GM13976 (cell line): ENCODE data around the gene HMG20B.
"Not testable (repeated sequence)": the region's sequence is repeated elsewhere in the genome, so short reads cannot be mapped to it uniquely, and the experiment has no call there.

Experiments used
- DNase-seq: peaks from one replicate; pipeline ENCODE4 v3.0.0; 2012; ENCODE audit warnings: low spot score
- CTCF ChIP-seq: IDR thresholded peaks from 2 replicates; pipeline ENCODE4 v1.5.1; 2012; ENCODE audit warnings: borderline replicate concordance, mild to moderate bottlenecking; ENCODE audit not compliant: insufficient read depth; ENCODE audit errors: extremely low read depth, missing control alignments, control extremely low read depth
- in situ Hi-C: fragments of 300-500 bp; cut with MboI; formaldehyde crosslinking; loops from one replicate; pipeline ENCODE4 v1.12.0; 2022; ENCODE audit warnings: low sequenced_read_pairs, mixed read lengths, inconsistent platforms; ENCODE audit not compliant: unreplicated experiment

HMG20B gene

GRCh38 chr19:3528080-3528479 is 44.7 kb upstream of the HMG20B start:
- in situ Hi-C loops: no loop called here
- TF ChIP-seq CTCF: no peak

GRCh38 chr19:3528539-3529211 is 44.1 kb upstream of the HMG20B start:
- in situ Hi-C loops: no loop called here
- DNase-seq: no peak
- no peak for TF ChIP-seq CTCF

More at GRCh38 chr19:3528080-3528479, 44.7 kb upstream of the HMG20B start:
- no peak for DNase-seq

GRCh38 chr19:3529299-3529698 is 43.4 kb upstream of the HMG20B start:
- DNase-seq, in situ Hi-C loops: not testable (repeated sequence)

GRCh38 chr19:3530389-3530788 is 42.4 kb upstream of the HMG20B start:
- DNase-seq: no peak
- in situ Hi-C loops: no loop called here
- TF ChIP-seq CTCF: no peak

- no peak for DNase-seq
- TF ChIP-seq CTCF: no peak
- in situ Hi-C loops: no loop called here
Observed at GRCh38 chr19:3531716-3532115, 41.0 kb upstream of the HMG20B start.

- in situ Hi-C loops: no loop called here
- DNase-seq: no peak
- TF ChIP-seq CTCF: no peak
Observed at GRCh38 chr19:3532154-3532786, 40.5 kb upstream of the HMG20B start.

GRCh38 chr19:3533033-3533432 is 39.7 kb upstream of the HMG20B start:
- in situ Hi-C loops: no loop called here
- DNase-seq: no peak
- no peak for TF ChIP-seq CTCF
